ENCODE data around the gene NIBAN1. TPM values are rescaled to one million over a fixed set of nuclear protein-coding genes. Genes with fewer than 3 reads are reported as not detected.

Gene NIBAN1
- total RNA-seq, 2 donors from 2014 or later, result 198 to 371 TPM

- Histone ChIP-seq H3K27me3 (no peaks in the 10 kb centered on the region), H3K4me3 (no peak overlapping the region), H3K9me3 (no peaks in the 10 kb centered on the region), H3K4me1 (peaks cover 0 to 21% of the 10 kb centered on the region in 2 donors), H3K36me3 (no peaks in the 10 kb centered on the region), H3K27ac (peak overlapping the region in 1 of 2 donors; percentile 16)
- TF ChIP-seq CTCF (IDR thresholded peaks at IDR 0.05), result no peak
- no peak for DNase-seq (ENCODE audit: low spot score)
Observed at GRCh38 chr1:184928394-184928793, 45.9 kb downstream of the NIBAN1 start.

Other genes with a start within 250 kb of the NIBAN1 start
- gene EDEM3, start 219.7 kb downstream of the NIBAN1 start, total RNA-seq, result 10 to 100 TPM; 18.1 to 30.0 TPM
- 10 to 100 TPM; 12.6 to 14.1 TPM for gene RNF2, start 71.0 kb upstream of the NIBAN1 start, total RNA-seq
- gene TRMT1L, start 182.4 kb upstream of the NIBAN1 start, total RNA-seq, result 10 to 100 TPM; 15.5 to 24.0 TPM
- 1 to 10 TPM; 4.9 to 6.2 TPM for gene SWT1, start 182.7 kb upstream of the NIBAN1 start, total RNA-seq

All from right atrium auricular region (tissue), 2 donors.